ENCODE data around the gene ASB1. TPM values are rescaled to one million over a fixed set of nuclear protein-coding genes. Genes with fewer than 3 reads are reported as not detected.

Gene ASB1
- total RNA-seq, 1 experiment from 2014 or later: 46.0 TPM

DNA sequence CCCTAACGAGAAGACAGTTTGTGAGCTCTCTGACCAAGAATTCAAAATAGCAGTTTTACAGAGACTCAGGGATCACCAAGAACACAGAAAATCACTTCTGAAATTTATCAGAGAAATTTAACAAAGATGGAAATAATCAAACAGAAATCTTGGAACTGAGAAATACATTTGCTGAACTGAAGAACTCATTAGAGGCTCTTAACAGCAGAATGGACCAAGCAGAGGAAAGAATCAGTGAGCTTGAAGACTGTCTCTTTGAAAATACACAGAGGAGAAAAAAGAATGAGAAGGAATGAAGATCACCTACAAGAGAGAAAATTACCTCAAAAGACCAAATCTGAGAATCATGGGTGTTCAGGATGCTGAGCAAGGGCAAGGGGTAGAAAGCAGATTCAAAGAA, 29.7 kb downstream of the ASB1 start:
- no peak overlapping the region for H4K5ac ChIP-seq (ENCODE audit: insufficient read length, low read depth, low read length)
- H3K14ac ChIP-seq (ENCODE audit: insufficient read depth, low read length): no peak overlapping the region
- no peak for DNase-seq
- Mint-ChIP-seq H3K9me3 (peaks cover 0 to 8% of the 10 kb centered on the region in 2 experiments; a peak in 2 of 5 replicates), H3K27ac (peak overlapping the region in 1 of 3 experiments; percentile 6; a peak in 2 of 7 replicates), H3K4me3 (no peak overlapping the region), H3K36me3 (ENCODE audit: insufficient read depth in 1 of 3, low read depth in 3 of 3) (peaks cover 12 to 13% (median 13%) of the 10 kb centered on the region in 3 experiments), H3K4me1 (no peaks in the 10 kb centered on the region), H3K27me3 (ENCODE audit: low read depth) (peaks cover 9% of the 10 kb centered on the region)
- H4K8ac ChIP-seq (replicated peaks; ENCODE audit: insufficient read length, low read depth, low read length): no peak overlapping the region
- no peaks in the 10 kb centered on the region for H3K23me2 ChIP-seq (ENCODE audit: insufficient read length, low read depth, low read length, poor library complexity, severe bottlenecking)
- no peak overlapping the region for H3K56ac ChIP-seq (ENCODE audit: insufficient read length, low read depth, low read length)
- no CpG with 5 or more reads among the region's 1 CpG for WGBS (ENCODE audit: extremely low coverage, insufficient read length, low lambda C conversion rate)
- no peaks in the 10 kb centered on the region for H4K20me1 ChIP-seq (ENCODE audit: control insufficient read depth, insufficient read depth, insufficient read length)
- TF ChIP-seq, protein P1, sequence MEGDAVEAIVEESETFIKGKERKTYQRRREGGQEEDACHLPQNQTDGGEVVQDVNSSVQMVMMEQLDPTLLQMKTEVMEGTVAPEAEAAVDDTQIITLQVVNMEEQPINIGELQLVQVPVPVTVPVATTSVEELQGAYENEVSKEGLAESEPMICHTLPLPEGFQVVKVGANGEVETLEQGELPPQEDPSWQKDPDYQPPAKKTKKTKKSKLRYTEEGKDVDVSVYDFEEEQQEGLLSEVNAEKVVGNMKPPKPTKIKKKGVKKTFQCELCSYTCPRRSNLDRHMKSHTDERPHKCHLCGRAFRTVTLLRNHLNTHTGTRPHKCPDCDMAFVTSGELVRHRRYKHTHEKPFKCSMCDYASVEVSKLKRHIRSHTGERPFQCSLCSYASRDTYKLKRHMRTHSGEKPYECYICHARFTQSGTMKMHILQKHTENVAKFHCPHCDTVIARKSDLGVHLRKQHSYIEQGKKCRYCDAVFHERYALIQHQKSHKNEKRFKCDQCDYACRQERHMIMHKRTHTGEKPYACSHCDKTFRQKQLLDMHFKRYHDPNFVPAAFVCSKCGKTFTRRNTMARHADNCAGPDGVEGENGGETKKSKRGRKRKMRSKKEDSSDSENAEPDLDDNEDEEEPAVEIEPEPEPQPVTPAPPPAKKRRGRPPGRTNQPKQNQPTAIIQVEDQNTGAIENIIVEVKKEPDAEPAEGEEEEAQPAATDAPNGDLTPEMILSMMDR (conservative IDR thresholded peaks at IDR 0.05): no peak
- no peak overlapping the region for H3K9ac ChIP-seq (ENCODE audit: extremely low read depth, insufficient read length, low read length)
- H2AFZ ChIP-seq (ENCODE audit: low read length): no peak overlapping the region
- H4K91ac ChIP-seq (ENCODE audit: insufficient read length, low read depth, low read length): no peak overlapping the region
- no peak overlapping the region for H3K4ac ChIP-seq (ENCODE audit: low read depth, low read length)
- no peak overlapping the region for H3K18ac ChIP-seq (ENCODE audit: insufficient read length, low read depth, low read length)
- H2AK5ac ChIP-seq (ENCODE audit: insufficient read length, low read length): no peak overlapping the region
- H2BK15ac ChIP-seq (ENCODE audit: low read depth, low read length): no peak overlapping the region
- no peak overlapping the region for H3K4me2 ChIP-seq (ENCODE audit: insufficient read depth, insufficient read length, low read length)
- H3K23ac ChIP-seq (ENCODE audit: insufficient read length, low read depth, low read length): no peak overlapping the region
- H2BK120ac ChIP-seq (ENCODE audit: low read depth, low read length, poor library complexity, severe bottlenecking): no peak overlapping the region
- H3K27me3 ChIP-seq (ENCODE audit: insufficient read depth, low read length): no peaks in the 10 kb centered on the region
- H3K79me1 ChIP-seq (ENCODE audit: insufficient read depth, low read depth, low read length, poor library complexity, severe bottlenecking): no peaks in the 10 kb centered on the region
- no peak overlapping the region for H2BK5ac ChIP-seq (ENCODE audit: insufficient read length, low read length)
- no peaks in the 10 kb centered on the region for H3K4me1 ChIP-seq (ENCODE audit: insufficient read depth, low read length)
- H3K79me2 ChIP-seq (ENCODE audit: insufficient read depth, low read length): no peaks in the 10 kb centered on the region
- no peak overlapping the region for H2BK20ac ChIP-seq (ENCODE audit: low read depth, low read length, poor library complexity, severe bottlenecking)
- no peak overlapping the region for H3K27ac ChIP-seq (ENCODE audit: insufficient read length, low read depth, low read length)
- no peaks in the 10 kb centered on the region for H3K9me3 ChIP-seq (ENCODE audit: control insufficient read depth, low read depth, low read length)
- no peak overlapping the region for H2BK12ac ChIP-seq (ENCODE audit: insufficient read length, low read depth, low read length)
- H3T11ph ChIP-seq (ENCODE audit: low read length): no peak overlapping the region
